ENCODE data around the gene ICAM1. TPM values are rescaled to one million over a fixed set of nuclear protein-coding genes. Genes with fewer than 3 reads are reported as not detected.
"Not testable (repeated sequence)": the region's sequence is repeated elsewhere in the genome, so short reads cannot be mapped to it uniquely, and the experiment has no call there.

The ICAM1 gene
- polyA plus RNA-seq, 1 donor from 2014 or later = 9.2 TPM

DNA sequence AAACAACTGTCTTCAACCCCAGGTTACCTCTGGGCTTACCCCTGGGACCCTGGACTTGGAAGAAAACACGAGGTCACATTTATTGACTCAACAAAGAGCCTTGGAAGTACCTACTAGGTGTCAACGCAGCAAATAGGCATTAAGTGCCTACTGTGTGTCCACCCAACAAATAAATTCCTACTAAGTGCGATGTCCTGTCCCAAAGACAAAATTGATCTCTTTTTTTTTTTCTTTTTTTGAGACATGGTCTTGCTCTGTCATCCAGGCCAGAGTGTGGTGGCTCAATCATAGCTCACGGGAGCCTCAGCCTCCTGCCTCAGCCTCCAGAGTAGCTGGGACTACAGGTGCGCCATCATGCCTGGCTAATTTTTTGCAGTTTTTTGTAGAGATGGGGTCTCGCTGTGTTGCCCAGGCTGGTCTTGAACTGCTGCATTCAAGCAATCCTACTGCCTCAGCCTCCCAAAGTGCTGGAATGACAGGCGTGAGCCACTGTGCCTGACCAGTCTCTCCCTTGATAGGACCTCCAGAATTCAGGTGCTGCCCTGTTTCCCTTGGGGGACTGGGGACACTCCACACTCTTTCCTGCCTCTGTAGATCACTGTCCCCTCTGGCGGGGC, 39.2 kb upstream of the ICAM1 start:
- H3K4me1 Mint-ChIP-seq = peaks cover 22 to 34% (median 23%) of the 10 kb centered on the region in 3 donors
- H3K9me3 Mint-ChIP-seq = no peaks in the 10 kb centered on the region
- H3K36me3 Mint-ChIP-seq = no peaks in the 10 kb centered on the region
- peak overlapping the region; percentile 78 to 98 (median 88) for H3K27ac Mint-ChIP-seq
- H3K4me3 Mint-ChIP-seq = peak overlapping the region; percentile 73 to 90 (median 88)
- no peaks in the 10 kb centered on the region for H3K27me3 Mint-ChIP-seq

- Mint-ChIP-seq H3K9me3 (no peaks in the 10 kb centered on the region), H3K27ac (peak overlapping the region in 2 of 3 donors; percentile 91 to 98), H3K4me3 (peak overlapping the region in 2 of 4 donors; percentile 54 to 83), H3K27me3 (no peaks in the 10 kb centered on the region), H3K36me3 (no peaks in the 10 kb centered on the region), H3K4me1 (peaks cover 29 to 33% (median 30%) of the 10 kb centered on the region in 3 donors)
These were observed 37.0 kb upstream of the ICAM1 start for GRCh38 chr19:10233946-10234345.

DNA sequence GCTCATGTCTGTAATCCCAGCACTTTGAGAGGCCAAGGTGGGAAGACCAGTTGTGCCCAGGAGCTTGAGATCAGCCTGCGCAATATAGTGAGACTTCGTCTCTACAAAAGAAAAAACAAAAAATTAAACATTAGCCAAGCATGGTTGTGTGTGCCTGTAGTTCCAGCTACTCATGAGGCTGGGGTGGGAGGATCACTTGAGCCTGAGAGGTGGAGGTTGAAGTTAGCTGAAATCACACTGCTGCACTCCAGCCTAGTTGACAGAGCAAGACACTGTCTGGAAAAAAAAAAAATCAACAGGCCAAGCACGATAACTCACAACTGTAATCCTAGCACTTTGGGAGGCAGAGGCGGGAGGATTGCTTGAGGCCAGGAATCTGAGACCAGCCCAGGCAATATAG, 35.9 kb upstream of the ICAM1 start:
- Mint-ChIP-seq H3K27me3 (no peaks in the 10 kb centered on the region), H3K4me1 (peaks cover 27 to 38% (median 31%) of the 10 kb centered on the region in 3 donors), H3K27ac (peak overlapping the region in 2 of 3 donors; percentile 98 to 100), H3K4me3 (peak overlapping the region in 2 of 4 donors; percentile 58 to 63), H3K9me3 (no peaks in the 10 kb centered on the region), H3K36me3 (no peaks in the 10 kb centered on the region)

DNA sequence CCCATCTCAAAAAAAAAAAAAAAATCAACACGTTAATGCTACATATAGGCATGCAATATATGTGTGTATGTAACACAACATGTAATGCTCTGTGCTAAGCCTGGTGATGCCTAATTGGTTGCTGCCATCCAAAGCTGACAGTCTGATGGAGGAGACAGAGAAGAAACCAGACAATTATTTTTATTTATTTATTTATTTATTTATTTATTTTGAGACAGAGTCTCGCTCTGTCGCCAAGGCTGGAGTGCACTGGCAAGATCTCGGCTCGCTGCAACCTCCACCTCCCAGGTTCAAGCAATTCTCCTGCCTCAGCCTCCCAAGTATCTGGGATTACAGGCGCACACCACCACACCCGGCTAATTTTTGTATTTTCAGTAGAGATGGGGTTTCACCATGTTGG, 35.5 kb upstream of the ICAM1 start:
- H3K36me3 Mint-ChIP-seq, H3K9me3 Mint-ChIP-seq, H3K27me3 Mint-ChIP-seq: not testable (repeated sequence)
- peak overlapping the region; percentile 95 to 100 (median 98) for H3K27ac Mint-ChIP-seq
- peaks cover 27 to 38% (median 31%) of the 10 kb centered on the region in 3 donors for H3K4me1 Mint-ChIP-seq
- peak overlapping the region in 3 of 4 donors; percentile 58 to 95 (median 83) for H3K4me3 Mint-ChIP-seq

DNA sequence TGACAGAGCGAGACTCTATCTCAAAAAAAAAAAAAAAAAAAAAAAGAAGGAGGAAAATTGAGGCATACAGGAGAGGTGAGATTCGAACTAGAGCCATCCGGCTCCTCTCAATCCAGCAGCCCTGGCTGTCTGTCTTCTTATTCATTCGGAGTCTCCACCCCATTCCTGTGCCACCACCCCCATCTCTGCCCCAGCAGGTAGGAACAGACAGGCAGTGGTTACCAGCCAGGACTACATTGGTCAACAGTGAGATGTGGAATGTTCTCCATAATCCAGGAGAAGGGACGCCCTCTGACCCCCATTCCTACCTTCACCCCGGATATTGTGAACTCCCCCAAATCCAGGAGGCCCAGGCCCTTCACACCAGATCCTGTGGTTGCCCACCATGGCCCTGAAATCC, 33.2 kb upstream of the ICAM1 start:
- Mint-ChIP-seq H3K4me3 (peak overlapping the region in 1 of 4 donors; percentile 68), H3K4me1 (peaks cover 18 to 39% (median 30%) of the 10 kb centered on the region in 3 donors), H3K9me3 (no peaks in the 10 kb centered on the region), H3K36me3 (no peaks in the 10 kb centered on the region), H3K27me3 (no peaks in the 10 kb centered on the region), H3K27ac (peak overlapping the region; percentile 59 to 91 (median 84))

GRCh38 chr19:10238172-10238783, 32.6 kb upstream of the ICAM1 start:
- H3K27ac Mint-ChIP-seq = peak overlapping the region in 2 of 3 donors; percentile 84 to 91
- H3K4me1 Mint-ChIP-seq = peaks cover 18 to 36% (median 30%) of the 10 kb centered on the region in 3 donors
- H3K4me3 Mint-ChIP-seq = peak overlapping the region in 2 of 4 donors; percentile 9 to 68
- H3K27me3 Mint-ChIP-seq = no peaks in the 10 kb centered on the region
- H3K9me3 Mint-ChIP-seq = no peaks in the 10 kb centered on the region
- H3K36me3 Mint-ChIP-seq = no peaks in the 10 kb centered on the region

DNA sequence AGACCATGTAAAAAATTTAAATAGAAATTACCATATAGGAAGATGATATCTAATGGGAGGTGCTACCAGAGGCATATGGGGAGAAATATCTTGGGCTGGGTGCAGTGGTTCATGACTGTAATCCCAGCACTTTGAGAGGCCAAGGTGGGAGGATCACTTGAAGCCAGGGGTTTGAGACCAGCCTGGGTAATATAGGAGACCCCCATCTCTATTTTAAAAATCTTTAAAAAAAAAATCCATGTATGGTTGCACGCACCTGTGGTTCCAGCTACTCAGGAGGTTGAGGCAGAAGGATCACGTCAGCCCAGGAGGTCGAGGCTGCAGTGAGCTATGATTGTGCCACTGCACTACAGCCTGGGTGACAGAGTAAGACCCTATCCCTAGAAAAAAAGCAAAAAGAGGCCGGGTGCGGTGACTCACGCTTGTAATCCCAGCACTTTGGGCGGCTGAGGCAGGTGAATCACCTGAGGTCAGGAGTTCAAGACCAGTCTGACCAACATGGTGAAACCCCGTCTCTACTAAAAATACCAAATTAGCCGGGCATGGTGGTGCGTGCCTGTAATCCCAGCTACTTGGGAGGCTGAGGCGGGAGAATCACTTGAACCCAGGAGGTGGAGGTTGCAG, 29.0 kb upstream of the ICAM1 start:
- peaks cover 16 to 22% (median 21%) of the 10 kb centered on the region in 3 donors for H3K4me1 Mint-ChIP-seq
- not testable (repeated sequence) for H3K27ac Mint-ChIP-seq, H3K36me3 Mint-ChIP-seq, H3K4me3 Mint-ChIP-seq, H3K9me3 Mint-ChIP-seq, H3K27me3 Mint-ChIP-seq

DNA sequence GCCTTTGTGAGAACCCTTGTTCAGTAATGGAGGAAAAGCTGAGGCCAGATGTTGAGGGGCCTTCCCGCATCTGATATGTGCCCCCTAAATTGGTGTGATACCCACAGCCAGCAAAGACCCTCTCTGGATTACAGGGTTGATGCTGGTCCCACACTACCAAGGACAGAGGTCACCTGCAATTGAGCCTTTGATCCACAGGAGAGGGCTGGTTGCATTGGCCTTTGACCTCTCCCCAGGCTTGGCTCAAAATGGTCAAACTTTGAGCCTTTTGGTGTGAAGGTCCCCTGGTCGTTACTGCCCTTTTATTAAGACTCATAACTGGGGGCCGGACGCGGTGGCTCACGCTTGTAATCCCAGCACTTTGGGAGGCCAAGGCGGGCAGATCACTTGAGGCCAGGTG, 27.3 kb upstream of the ICAM1 start:
- Mint-ChIP-seq H3K4me3 (no peak overlapping the region), H3K36me3 (no peaks in the 10 kb centered on the region), H3K27ac (no peak overlapping the region), H3K27me3 (peaks cover 2% of the 10 kb centered on the region), H3K4me1 (peaks cover 11 to 19% (median 17%) of the 10 kb centered on the region in 3 donors), H3K9me3 (no peaks in the 10 kb centered on the region)

GRCh38 chr19:10245189-10245939, 25.6 kb upstream of the ICAM1 start:
- peaks cover 4% of the 10 kb centered on the region for H3K27me3 Mint-ChIP-seq
- H3K4me3 Mint-ChIP-seq = peak overlapping the region in 2 of 4 donors; percentile 0 to 5
- H3K27ac Mint-ChIP-seq = peak overlapping the region in 2 of 3 donors; percentile 32 to 65
- H3K4me1 Mint-ChIP-seq = peaks cover 9 to 16% (median 10%) of the 10 kb centered on the region in 3 donors
- H3K36me3 Mint-ChIP-seq = no peaks in the 10 kb centered on the region
- no peaks in the 10 kb centered on the region for H3K9me3 Mint-ChIP-seq

GRCh38 chr19:10246511-10246910, 24.4 kb upstream of the ICAM1 start:
- Mint-ChIP-seq H3K27ac (no peak overlapping the region), H3K4me3 (no peak overlapping the region), H3K36me3 (no peaks in the 10 kb centered on the region), H3K27me3 (peaks cover 4% of the 10 kb centered on the region), H3K4me1 (peaks cover 5 to 16% (median 12%) of the 10 kb centered on the region in 3 donors), H3K9me3 (no peaks in the 10 kb centered on the region)

DNA sequence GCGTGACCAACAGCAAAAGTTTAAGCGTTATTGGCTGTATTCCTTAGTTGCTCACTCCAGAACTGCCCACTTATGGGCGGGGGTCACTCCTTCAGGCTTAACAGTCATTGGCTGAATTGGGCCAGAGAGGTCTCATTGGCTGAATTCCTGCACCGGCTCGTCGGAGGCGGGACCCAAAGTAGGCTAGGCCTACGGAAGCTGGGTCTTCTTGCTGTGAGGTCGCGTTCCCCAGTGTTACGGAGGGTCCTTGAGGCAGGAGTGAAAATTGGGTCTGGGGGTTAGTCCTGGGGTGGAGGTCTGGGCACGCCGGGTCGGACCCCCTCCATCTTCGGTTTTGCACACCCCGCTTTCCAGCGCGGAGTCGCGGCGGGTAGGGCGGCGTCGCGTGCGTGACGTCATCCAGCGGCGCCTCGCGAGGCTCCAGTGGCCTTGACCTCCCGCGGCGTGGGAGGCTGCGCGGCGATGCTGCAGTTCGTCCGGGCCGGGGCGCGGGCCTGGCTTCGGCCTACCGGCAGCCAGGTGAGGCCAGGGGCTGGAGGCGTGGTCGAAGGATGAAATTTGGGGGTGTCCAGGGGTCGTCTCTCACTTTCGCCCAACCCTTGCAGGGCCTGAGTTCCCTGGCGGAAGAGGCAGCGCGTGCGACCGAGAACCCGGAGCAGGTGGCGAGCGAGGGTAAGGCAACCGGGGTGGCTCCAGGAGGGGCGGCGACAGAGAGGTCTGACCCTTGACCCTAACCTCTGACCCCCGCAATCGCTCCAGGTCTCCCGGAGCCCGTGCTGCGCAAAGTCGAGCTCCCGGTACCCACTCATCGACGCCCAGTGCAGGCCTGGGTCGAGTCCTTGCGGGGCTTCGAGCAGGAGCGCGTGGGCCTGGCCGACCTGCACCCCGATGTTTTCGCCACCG, 18.9 kb upstream of the ICAM1 start, which contains the start of gene MRPL4:
MRPL4 (plus strand) TSS at position 423 of the 903 bp plus-strand sequence; CDS start at position 463, 40 bp downstream.
- Mint-ChIP-seq H3K9me3 (no peaks in the 10 kb centered on the region), H3K27me3 (peaks cover 2% of the 10 kb centered on the region), H3K27ac (peak within 1 kb of the TSS; percentile 94 to 99 (median 98))

DNA sequence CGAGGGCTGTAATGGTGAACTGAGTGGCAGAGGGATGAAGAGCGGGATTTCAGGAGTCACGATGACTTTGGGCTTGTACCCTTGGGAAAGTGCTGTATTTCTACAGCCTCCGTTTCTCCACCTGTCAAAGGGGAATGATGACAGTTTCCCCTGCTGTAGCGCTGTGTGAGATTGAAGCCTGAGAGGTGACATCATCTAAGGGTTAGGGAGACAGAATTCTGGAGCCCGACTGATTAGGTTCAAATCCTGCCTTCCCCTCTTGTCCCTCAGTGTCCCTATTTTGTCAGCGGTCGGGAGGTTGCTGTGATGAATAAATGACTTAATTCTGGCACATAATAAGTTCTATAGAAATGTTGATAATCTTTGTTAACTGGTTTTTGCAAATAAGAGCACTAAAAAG, 18.2 kb upstream of the ICAM1 start:
- Mint-ChIP-seq H3K27ac (peak overlapping the region in 2 of 3 donors; percentile 67 to 74), H3K36me3 (peaks cover 1% of the 10 kb centered on the region), H3K9me3 (no peaks in the 10 kb centered on the region), H3K4me1 (peaks cover 8 to 10% (median 9%) of the 10 kb centered on the region in 3 donors), H3K4me3 (peak overlapping the region; percentile 89 to 100 (median 99)), H3K27me3 (peaks cover 2% of the 10 kb centered on the region)

More for the DNA sequence above, 18.9 kb upstream of the ICAM1 start, which contains the start of gene MRPL4:
- peak within 1 kb of the TSS; percentile 89 to 100 (median 99) for H3K4me3 Mint-ChIP-seq
- peaks cover 1% of the 10 kb centered on the region for H3K36me3 Mint-ChIP-seq
- H3K4me1 Mint-ChIP-seq = peaks cover 8 to 12% (median 9%) of the 10 kb centered on the region in 3 donors

- peaks cover 1% of the 10 kb centered on the region for H3K36me3 Mint-ChIP-seq
- peaks cover 2% of the 10 kb centered on the region for H3K27me3 Mint-ChIP-seq
- peak overlapping the region in 2 of 4 donors; percentile 53 to 74 for H3K4me3 Mint-ChIP-seq
- peak overlapping the region in 1 of 3 donors; percentile 23 for H3K27ac Mint-ChIP-seq
- peaks cover 9 to 10% (median 10%) of the 10 kb centered on the region in 3 donors for H3K4me1 Mint-ChIP-seq
- no peaks in the 10 kb centered on the region for H3K9me3 Mint-ChIP-seq
These were observed 16.7 kb upstream of the ICAM1 start for GRCh38 chr19:10254244-10254643.

- Mint-ChIP-seq H3K4me3 (peak overlapping the region in 1 of 4 donors; percentile 77), H3K27me3 (no peaks in the 10 kb centered on the region), H3K36me3 (peaks cover 1% of the 10 kb centered on the region), H3K27ac (no peak overlapping the region), H3K4me1 (peaks cover 4 to 10% (median 8%) of the 10 kb centered on the region in 3 donors), H3K9me3 (no peaks in the 10 kb centered on the region)
These were observed 15.6 kb upstream of the ICAM1 start for GRCh38 chr19:10255358-10255757.
